Measurements from ENCODE around the gene KLHL13. TPM values are rescaled to one million over a fixed set of nuclear protein-coding genes. Genes with fewer than 3 reads are reported as not detected.
A peak's percentile ranks its signal among the peaks of the same experiment; 100 is the strongest.

The KLHL13 gene
- total and polyA plus RNA-seq, 8 donors = 1.8 to 45.0 (median 4.3) TPM

GRCh38 chrX:117977526-117977925 is 139.1 kb downstream of the KLHL13 start:
- no peaks in the 10 kb centered on the region for H3K36me3 ChIP-seq
- peaks cover 0 to 5% (median 0%) of the 10 kb centered on the region in 4 donors for H3K4me1 ChIP-seq
- 6 to 20% (median 13%) methylated on average over 1 of the region's 1 CpG for WGBS, 5 donors
- H3K27ac ChIP-seq = no peak overlapping the region
- peaks cover 0 to 3% (median 0%) of the 10 kb centered on the region in 3 donors for H3K27me3 ChIP-seq
- DNase-seq = peak in 1 of 2 donors; percentile 12
- no peak overlapping the region for H3K4me3 ChIP-seq
- H3K9me3 ChIP-seq = no peaks in the 10 kb centered on the region
- TF ChIP-seq CTCF (IDR thresholded peaks at IDR 0.05) (no peak), EP300 (IDR thresholded peaks at IDR 0.05) (no peak)
- intact Hi-C loops (cut with DNase I; ENCODE audit: low total_unique reads) = no loop called here

- no peak overlapping the region for H3K27ac ChIP-seq
These were observed 143.4 kb downstream of the KLHL13 start for GRCh38 chrX:117973110-117973807.

GRCh38 chrX:117972711-117973109 is 143.9 kb downstream of the KLHL13 start:
- DNase-seq = peak in 1 of 2 donors; percentile 47
- peaks cover 0 to 5% (median 0%) of the 10 kb centered on the region in 4 donors for H3K4me1 ChIP-seq
- H3K4me3 ChIP-seq = peak overlapping the region in 3 of 4 donors; percentile 11 to 23 (median 11)
- no peaks in the 10 kb centered on the region for H3K9me3 ChIP-seq
- peaks cover 0 to 3% (median 0%) of the 10 kb centered on the region in 3 donors for H3K27me3 ChIP-seq
- H3K36me3 ChIP-seq = no peaks in the 10 kb centered on the region
- 37 to 47% (median 44%) methylated on average over 7 of the region's 7 CpGs for WGBS, 5 donors
- TF ChIP-seq POLR2A (IDR thresholded peaks at IDR 0.05) = no peak
- TF ChIP-seq CTCF (IDR thresholded peaks at IDR 0.05) = no peak
- no peak for TF ChIP-seq POLR2AphosphoS5 (IDR thresholded peaks at IDR 0.05)
- no peak for TF ChIP-seq EP300 (IDR thresholded peaks at IDR 0.05)
- H3K27ac ChIP-seq = no peak overlapping the region
- intact Hi-C loops (cut with DNase I; ENCODE audit: low total_unique reads) = no loop called here

More at GRCh38 chrX:117973110-117973807, 143.4 kb downstream of the KLHL13 start:
- no peak for DNase-seq
- Histone ChIP-seq H3K4me1 (peaks cover 0 to 5% (median 0%) of the 10 kb centered on the region in 4 donors), H3K9me3 (no peaks in the 10 kb centered on the region), H3K36me3 (no peaks in the 10 kb centered on the region), H3K4me3 (peak overlapping the region in 3 of 4 donors; percentile 11 to 23 (median 11)), H3K27me3 (peaks cover 0 to 3% (median 0%) of the 10 kb centered on the region in 3 donors)
- TF ChIP-seq POLR2AphosphoS5 (IDR thresholded peaks at IDR 0.05) (no peak), CTCF (IDR thresholded peaks at IDR 0.05) (no peak), EP300 (IDR thresholded peaks at IDR 0.05) (no peak), POLR2A (IDR thresholded peaks at IDR 0.05) (no peak)
- WGBS, 5 donors = 28 to 48% (median 30%) methylated on average over 4 of the region's 4 CpGs
- intact Hi-C loops (cut with DNase I; ENCODE audit: low total_unique reads) = no loop called here

- DNase-seq = peak in 1 of 2 donors; percentile 20
- Histone ChIP-seq H3K27me3 (peaks cover 0 to 3% (median 0%) of the 10 kb centered on the region in 3 donors), H3K9me3 (no peaks in the 10 kb centered on the region), H3K36me3 (no peaks in the 10 kb centered on the region), H3K27ac (no peak overlapping the region), H3K4me1 (no peaks in the 10 kb centered on the region), H3K4me3 (no peak overlapping the region)
- intact Hi-C loops (cut with DNase I; ENCODE audit: low total_unique reads) = no loop called here
- 25 to 48% (median 29%) methylated on average over 2 of the region's 2 CpGs for WGBS, 5 donors
- TF ChIP-seq POLR2A (IDR thresholded peaks at IDR 0.05) (no peak), POLR2AphosphoS5 (IDR thresholded peaks at IDR 0.05) (no peak)
These were observed 146.8 kb downstream of the KLHL13 start for GRCh38 chrX:117969782-117970181.

GRCh38 chrX:117969328-117969727 is 147.3 kb downstream of the KLHL13 start:
- intact Hi-C loops (cut with DNase I; ENCODE audit: low total_unique reads) = no loop called here
- no peaks in the 10 kb centered on the region for H3K4me1 ChIP-seq
- no peaks in the 10 kb centered on the region for H3K9me3 ChIP-seq
- H3K36me3 ChIP-seq = no peaks in the 10 kb centered on the region
- H3K27me3 ChIP-seq = peaks cover 0 to 3% (median 0%) of the 10 kb centered on the region in 3 donors
- no peak overlapping the region for H3K27ac ChIP-seq
- H3K4me3 ChIP-seq = no peak overlapping the region
- TF ChIP-seq EP300 (IDR thresholded peaks at IDR 0.05) (no peak), POLR2AphosphoS5 (IDR thresholded peaks at IDR 0.05) (no peak), CTCF (IDR thresholded peaks at IDR 0.05) (no peak), POLR2A (IDR thresholded peaks at IDR 0.05) (no peak)
- peak in 1 of 2 donors; percentile 28 for DNase-seq
